DMS79 treated with DMSO at 0.1 percent for 48 hours (cell line): Measurements from ENCODE around the gene MMP17.
A peak's percentile ranks its signal among the peaks of the same experiment; 100 is the strongest.

Source experiments
- DNase-seq: peaks from one replicate; lab custom pipeline; 2025; lab: John Stamatoyannopoulos, UW

Gene MMP17

GRCh38 chr12:131827961-131828534 lies at the start of gene MMP17:
Gene MMP17, plus strand, starts transcription at chr12:131828393. Its CDS starts 102 bp downstream, at chr12:131828495.
- peak; percentile 6 for DNase-seq

- no peak for DNase-seq
Measured at GRCh38 chr12:131779027-131779426, 49.2 kb upstream of the MMP17 start.

DNA sequence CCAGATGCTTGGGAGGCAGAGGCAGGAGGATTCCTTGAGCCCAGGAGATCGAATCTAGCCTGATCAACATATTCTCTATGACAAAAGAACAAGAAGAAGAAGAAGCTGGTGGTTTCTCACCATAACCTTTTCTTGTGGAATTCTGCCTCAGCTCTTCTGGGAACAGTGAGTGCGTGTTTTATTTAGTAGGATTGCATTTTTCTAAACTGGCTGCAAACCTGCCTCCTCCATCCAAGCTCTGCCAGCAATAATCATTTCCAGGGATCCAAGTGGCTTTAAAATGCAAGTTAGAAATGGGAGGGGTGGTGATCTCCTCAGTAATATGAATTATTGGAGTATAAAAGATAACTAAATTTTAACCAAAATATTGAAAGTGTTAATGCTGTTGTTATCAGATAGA lies 46.1 kb upstream of the MMP17 start:
- no peak for DNase-seq

GRCh38 chr12:131783915-131784541 lies 44.2 kb upstream of the MMP17 start:
- DNase-seq: no peak

- no peak for DNase-seq
Measured at GRCh38 chr12:131784909-131785762, 43.1 kb upstream of the MMP17 start.

DNA sequence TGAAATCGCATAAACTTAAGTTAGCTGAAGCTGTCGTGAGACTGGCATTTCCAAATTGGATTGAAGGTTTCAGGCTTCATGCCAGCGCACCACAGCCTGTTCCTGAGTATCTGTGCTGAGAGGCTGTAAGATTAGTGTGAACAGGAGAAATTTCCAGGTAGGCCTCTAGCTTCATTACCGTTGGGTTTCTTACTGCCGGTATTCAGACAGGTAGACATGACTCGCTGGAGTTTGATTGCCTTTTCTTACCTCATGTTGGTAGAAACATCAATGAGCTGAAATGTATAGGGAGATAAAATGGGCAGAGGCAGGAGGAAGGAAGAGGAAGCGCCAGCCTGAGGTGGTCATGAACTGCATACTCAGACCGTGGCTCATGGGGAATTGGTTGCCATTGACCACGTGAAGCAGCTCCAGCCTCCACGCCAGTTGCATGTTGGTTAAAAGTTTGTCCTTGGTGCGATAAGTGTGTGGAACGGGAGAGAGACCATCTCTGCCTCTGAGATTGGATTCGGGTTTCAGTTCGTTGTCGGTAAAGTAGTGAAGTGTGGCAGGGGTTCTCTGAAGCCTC lies 42.3 kb upstream of the MMP17 start:
- DNase-seq: no peak

GRCh38 chr12:131786331-131786730 lies 41.9 kb upstream of the MMP17 start:
- DNase-seq: no peak

DNA sequence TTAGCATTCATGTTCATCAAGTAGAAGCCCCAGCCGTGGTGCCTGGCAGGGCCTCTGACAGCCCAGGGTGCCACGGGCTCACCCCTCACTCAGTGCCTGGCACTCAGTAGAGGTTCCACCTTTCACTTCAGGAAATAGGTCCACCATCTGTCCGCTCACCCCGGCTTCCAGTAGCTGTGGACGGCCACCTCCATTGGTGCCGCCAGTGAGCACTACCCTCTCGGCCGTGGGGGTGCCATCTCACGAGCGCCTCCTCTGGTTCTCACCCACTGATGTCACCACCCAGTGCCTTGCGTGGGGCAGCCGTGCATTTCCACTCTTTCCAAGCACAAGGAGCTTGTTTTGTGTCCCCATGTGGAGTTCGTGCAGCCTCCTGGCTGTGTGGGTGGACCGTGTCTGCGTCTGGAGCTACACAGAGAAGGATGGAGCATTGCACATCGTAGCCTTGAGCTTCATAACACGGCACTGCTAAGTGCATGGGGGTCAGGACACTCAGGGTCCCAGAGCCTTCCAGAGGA lies 41.0 kb upstream of the MMP17 start:
- no peak for DNase-seq

- no peak for DNase-seq
Measured at GRCh38 chr12:131788070-131788469, 40.1 kb upstream of the MMP17 start.

GRCh38 chr12:131789638-131790037 lies 38.6 kb upstream of the MMP17 start:
- no peak for DNase-seq

- DNase-seq: no peak
Measured at GRCh38 chr12:131793243-131794022, 34.8 kb upstream of the MMP17 start.

GRCh38 chr12:131794061-131794460 lies 34.1 kb upstream of the MMP17 start:
- no peak for DNase-seq

GRCh38 chr12:131794573-131794972 lies 33.6 kb upstream of the MMP17 start:
- no peak for DNase-seq

DNA sequence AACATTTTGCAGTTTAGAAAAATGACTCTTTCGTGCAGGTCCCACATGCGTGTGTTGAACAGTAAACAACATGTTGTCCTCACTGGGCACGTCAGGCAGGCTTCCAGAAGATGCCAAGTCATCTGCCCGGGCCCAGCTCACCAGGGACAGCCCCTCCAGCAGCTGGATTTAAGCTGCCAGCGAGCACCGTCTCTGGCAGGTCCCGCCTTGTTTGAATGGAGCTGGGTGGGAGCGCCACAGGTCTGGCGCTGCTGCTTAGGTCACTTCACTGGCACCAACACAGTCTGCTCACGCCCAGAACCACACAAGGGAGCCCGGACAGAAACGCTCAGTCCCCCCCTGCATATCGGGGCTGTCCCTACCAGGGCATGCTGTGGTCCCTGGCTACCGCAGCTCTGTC lies 33.1 kb upstream of the MMP17 start:
- no peak for DNase-seq

- DNase-seq: peak; percentile 19
Measured at GRCh38 chr12:131795690-131796410, 32.3 kb upstream of the MMP17 start.

DNA sequence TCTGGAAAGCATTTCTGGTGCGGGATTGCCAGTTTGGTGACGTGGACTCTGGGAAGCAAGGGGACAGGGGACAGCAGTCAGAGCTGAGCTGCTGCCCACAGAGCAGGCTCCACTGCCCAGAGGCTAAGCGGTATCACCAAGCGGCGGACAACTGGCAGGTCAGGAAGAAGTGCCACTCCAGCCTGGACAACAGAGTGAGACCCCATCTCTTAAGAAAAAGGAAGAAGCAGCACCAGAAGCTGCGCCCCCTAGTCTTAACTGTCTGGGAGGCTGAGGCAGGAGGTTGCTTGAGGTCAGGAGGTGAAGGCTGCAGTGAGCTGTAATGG lies 31.8 kb upstream of the MMP17 start:
- no peak for DNase-seq

DNA sequence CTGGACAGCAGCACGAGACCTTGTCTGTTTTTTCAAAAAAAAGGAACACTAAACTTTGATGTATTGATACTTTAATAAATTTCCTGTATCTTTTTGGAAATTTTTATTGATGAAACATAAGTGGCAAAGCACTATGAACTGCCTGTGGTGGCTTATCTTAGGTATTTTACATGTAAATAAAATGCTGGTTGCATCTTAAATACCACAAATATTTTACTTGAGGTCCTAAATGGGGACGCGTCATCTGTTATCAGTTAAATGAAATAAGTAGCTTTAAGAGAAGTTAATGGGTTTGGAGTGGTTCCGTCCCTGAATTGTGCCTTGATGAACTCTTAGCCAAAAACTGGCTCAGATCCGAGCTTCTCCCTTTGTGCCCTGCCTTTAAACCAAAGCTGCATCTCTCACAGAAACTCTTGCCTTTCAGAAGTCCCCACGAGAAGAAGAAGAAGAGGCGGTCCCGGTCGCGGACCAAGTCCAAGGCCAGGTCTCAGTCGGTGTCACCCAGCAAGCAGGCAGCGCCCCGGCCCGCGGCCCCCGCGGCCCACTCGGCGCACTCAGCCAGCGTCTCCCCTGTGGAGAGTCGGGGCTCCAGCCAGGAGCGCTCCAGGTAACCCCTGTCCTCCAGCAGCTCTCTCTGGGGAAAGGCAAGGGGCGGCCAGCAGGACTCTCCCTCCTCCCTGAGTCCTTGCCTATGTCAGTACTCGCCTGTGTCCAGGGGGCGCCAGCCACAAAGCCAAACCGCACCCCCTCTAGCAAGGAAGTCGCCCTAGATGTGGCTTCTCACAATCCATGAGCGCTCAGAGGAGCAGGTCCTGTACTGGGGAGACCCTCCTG lies 31.2 kb upstream of the MMP17 start:
- no peak for DNase-seq

DNA sequence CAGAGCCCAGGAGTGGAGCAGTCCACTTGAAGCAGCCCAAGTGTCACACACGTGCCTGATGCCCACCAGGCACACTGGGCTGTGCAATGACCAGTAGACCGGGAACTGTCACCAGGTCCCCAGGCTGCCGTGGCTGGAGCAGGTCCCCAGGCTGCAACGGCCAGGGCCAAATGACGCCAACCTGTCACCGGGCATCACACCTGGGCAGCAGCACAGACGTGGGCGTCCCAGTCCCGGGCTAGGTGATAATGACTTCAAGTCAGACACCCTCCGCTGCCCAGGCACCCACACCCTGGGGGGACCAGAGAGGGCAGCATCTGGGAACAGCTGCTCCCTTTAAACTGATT lies 30.6 kb upstream of the MMP17 start:
- DNase-seq: no peak

DNA sequence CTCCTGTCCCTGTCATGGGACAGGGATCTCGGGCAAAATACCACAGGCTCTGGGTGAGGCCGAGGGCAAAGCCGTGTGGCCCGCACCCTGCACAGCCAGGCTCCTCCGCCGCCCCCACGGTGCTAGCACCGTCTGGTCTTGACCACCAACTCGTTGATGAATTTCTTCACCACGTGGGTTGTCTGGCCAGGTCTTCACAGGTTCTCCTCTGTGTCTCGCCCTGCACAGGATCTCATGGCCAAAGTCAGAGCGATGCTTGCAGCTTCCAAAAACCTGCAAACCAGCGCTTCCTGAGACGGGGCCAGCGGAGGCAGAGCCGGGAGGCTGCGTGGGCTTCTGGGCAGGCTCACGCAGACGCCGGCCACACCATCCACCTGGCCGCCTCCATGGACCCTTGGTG lies 29.0 kb upstream of the MMP17 start:
- DNase-seq: no peak

GRCh38 chr12:131799828-131800593 lies 28.2 kb upstream of the MMP17 start:
- no peak for DNase-seq
